Astrocyte (in vitro differentiated cells and primary cell): ENCODE results near the gene POLN.

Source experiments
- CTCF ChIP-seq: IDR thresholded peaks from 2 replicates; pipeline ENCODE4 v1.5.1; 2011; ENCODE audit warnings: low read depth, mild to moderate bottlenecking, inconsistent platforms, low read length, moderate library complexity; ENCODE audit not compliant: insufficient read depth
- EZH2 ChIP-seq: IDR thresholded peaks from 2 replicates; pipeline ENCODE4 v1.6.1; 2012; ENCODE audit warnings: mild to moderate bottlenecking, low read length, inconsistent platforms; ENCODE audit not compliant: insufficient read depth

- no peak for TF ChIP-seq CTCF
- no peak for TF ChIP-seq EZH2
Observed at GRCh38 chr4:2062168-2062807, 179.6 kb downstream of the POLN start.
